ENCODE results near the gene WWTR1. TPM values are rescaled to one million over a fixed set of nuclear protein-coding genes. Genes with fewer than 3 reads are reported as not detected.

WWTR1 gene
- total and polyA plus RNA-seq, 2 donors from 2014 or later: 23.3 to 117 TPM

- peaks cover 3 to 22% (median 11%) of the 10 kb centered on the region in 3 donors for H3K4me1 ChIP-seq (ENCODE audit: control insufficient read depth in 2 of 3, insufficient read depth in 2 of 3, low read depth in 1 of 3, low read length in 3 of 3)
- H3K4me3 ChIP-seq (ENCODE audit: low read length in 3 of 3): no peak overlapping the region
- TF ChIP-seq, protein P1, sequence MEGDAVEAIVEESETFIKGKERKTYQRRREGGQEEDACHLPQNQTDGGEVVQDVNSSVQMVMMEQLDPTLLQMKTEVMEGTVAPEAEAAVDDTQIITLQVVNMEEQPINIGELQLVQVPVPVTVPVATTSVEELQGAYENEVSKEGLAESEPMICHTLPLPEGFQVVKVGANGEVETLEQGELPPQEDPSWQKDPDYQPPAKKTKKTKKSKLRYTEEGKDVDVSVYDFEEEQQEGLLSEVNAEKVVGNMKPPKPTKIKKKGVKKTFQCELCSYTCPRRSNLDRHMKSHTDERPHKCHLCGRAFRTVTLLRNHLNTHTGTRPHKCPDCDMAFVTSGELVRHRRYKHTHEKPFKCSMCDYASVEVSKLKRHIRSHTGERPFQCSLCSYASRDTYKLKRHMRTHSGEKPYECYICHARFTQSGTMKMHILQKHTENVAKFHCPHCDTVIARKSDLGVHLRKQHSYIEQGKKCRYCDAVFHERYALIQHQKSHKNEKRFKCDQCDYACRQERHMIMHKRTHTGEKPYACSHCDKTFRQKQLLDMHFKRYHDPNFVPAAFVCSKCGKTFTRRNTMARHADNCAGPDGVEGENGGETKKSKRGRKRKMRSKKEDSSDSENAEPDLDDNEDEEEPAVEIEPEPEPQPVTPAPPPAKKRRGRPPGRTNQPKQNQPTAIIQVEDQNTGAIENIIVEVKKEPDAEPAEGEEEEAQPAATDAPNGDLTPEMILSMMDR (IDR thresholded peaks at IDR 0.05; ENCODE audit: borderline replicate concordance, extremely low read depth, insufficient read depth): no peak
- H3K9ac ChIP-seq (ENCODE audit: low read length in 3 of 3): no peak overlapping the region
- H3K36me3 ChIP-seq (ENCODE audit: control insufficient read depth in 2 of 3, insufficient read depth in 3 of 3, low read length in 3 of 3): peaks cover 0 to 10% (median 2%) of the 10 kb centered on the region in 3 donors
- DNase-seq (no peak), FAIRE-seq (no peak)
- intact Hi-C loops (cut with DNase I): no loop called here
- H3K9me3 ChIP-seq (ENCODE audit: control insufficient read depth in 2 of 3, insufficient read depth in 1 of 3, low read length in 3 of 3): no peaks in the 10 kb centered on the region
- no peaks in the 10 kb centered on the region for H3K27me3 ChIP-seq (ENCODE audit: control insufficient read depth, insufficient read depth, low read length)
- H3K27ac ChIP-seq (ENCODE audit: low read depth in 2 of 2, low read length in 2 of 2): no peak overlapping the region
Observed at GRCh38 chr3:149545049-149545448, 112.8 kb downstream of the WWTR1 start.

DNA sequence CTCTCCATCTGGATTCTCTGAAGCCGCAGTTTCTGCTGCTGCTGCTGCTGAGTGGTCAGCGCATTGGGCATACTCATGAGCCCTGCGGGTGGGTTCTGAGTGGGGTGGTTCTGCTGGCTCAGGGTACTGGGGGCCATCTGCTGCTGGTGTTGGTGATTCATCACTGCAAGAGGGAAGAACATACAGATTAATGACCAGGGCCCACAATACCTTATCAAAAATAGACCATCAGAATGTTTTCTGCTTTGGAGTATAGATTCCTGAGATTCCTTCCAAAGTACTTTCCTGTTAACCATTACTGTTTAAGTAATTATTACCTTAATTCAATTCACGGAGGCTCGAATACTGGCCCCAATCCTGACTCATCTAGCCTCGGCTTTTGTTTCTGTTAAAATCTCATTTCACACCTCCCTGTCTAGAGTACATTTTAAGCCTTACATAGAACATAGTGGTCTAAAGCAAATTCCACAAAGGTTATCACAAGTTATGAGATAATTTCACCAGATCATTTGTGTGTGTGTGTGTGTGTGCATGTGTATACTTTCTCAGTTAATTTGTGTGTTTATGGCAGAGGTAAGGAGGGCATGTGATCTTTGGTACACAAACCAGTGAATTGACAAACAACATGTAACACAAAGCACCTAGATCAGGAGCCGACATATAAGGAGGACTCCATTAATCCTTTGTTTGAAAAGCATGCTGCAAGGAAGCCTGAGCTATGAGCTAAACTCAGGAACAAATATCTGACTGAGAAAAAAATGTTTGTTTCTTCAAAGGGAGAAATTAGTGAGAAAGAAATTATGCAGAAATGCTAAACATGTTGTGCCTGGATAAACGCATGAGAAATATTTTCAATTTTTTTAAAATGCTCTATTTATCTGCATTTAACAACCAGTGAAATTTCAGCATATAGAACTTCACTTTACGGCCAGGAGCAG, 115.2 kb downstream of the WWTR1 start:
- intact Hi-C loops (cut with DNase I): no loop called here
- Histone ChIP-seq H3K27me3 (ENCODE audit: control insufficient read depth, insufficient read depth, low read length) (no peaks in the 10 kb centered on the region), H3K27ac (ENCODE audit: low read depth in 2 of 2, low read length in 2 of 2) (peak overlapping the region; percentile 81 to 88), H3K36me3 (ENCODE audit: control insufficient read depth in 2 of 3, insufficient read depth in 3 of 3, low read length in 3 of 3) (peaks cover 0 to 10% (median 2%) of the 10 kb centered on the region in 3 donors), H3K9me3 (ENCODE audit: control insufficient read depth in 2 of 3, insufficient read depth in 1 of 3, low read length in 3 of 3) (no peaks in the 10 kb centered on the region), H3K9ac (ENCODE audit: low read length in 3 of 3) (peak overlapping the region in 2 of 3 donors; percentile 34 to 46), H3K4me3 (ENCODE audit: low read length in 3 of 3) (peak overlapping the region in 2 of 3 donors; percentile 18 to 41), H3K4me1 (ENCODE audit: control insufficient read depth in 2 of 3, insufficient read depth in 2 of 3, low read depth in 1 of 3, low read length in 3 of 3) (peaks cover 5 to 18% (median 14%) of the 10 kb centered on the region in 3 donors)
- DNase-seq (peak in 2 of 5 donors; percentile 69), FAIRE-seq (peak; percentile 56)
- TF ChIP-seq, protein P1 (IDR thresholded peaks at IDR 0.05; ENCODE audit: borderline replicate concordance, extremely low read depth, insufficient read depth): no peak

GRCh38 chr3:149541091-149541491, 116.7 kb downstream of the WWTR1 start:
- FAIRE-seq (no peak), DNase-seq (no peak)
- TF ChIP-seq, protein P1 (IDR thresholded peaks at IDR 0.05; ENCODE audit: borderline replicate concordance, extremely low read depth, insufficient read depth): peak; percentile 8
- H3K4me3 ChIP-seq (ENCODE audit: low read length in 3 of 3): peak overlapping the region in 2 of 3 donors; percentile 13 to 41
- H3K27me3 ChIP-seq (ENCODE audit: control insufficient read depth, insufficient read depth, low read length): no peaks in the 10 kb centered on the region
- peak overlapping the region; percentile 81 to 88 for H3K27ac ChIP-seq (ENCODE audit: low read depth in 2 of 2, low read length in 2 of 2)
- intact Hi-C loops (cut with DNase I): no loop called here
- no peaks in the 10 kb centered on the region for H3K9me3 ChIP-seq (ENCODE audit: control insufficient read depth in 2 of 3, insufficient read depth in 1 of 3, low read length in 3 of 3)
- peak overlapping the region in 1 of 3 donors; percentile 2 for H3K9ac ChIP-seq (ENCODE audit: low read length in 3 of 3)
- H3K36me3 ChIP-seq (ENCODE audit: control insufficient read depth in 2 of 3, insufficient read depth in 3 of 3, low read length in 3 of 3): peaks cover 0 to 10% (median 2%) of the 10 kb centered on the region in 3 donors
- peaks cover 9 to 30% (median 28%) of the 10 kb centered on the region in 3 donors for H3K4me1 ChIP-seq (ENCODE audit: control insufficient read depth in 2 of 3, insufficient read depth in 2 of 3, low read depth in 1 of 3, low read length in 3 of 3)
